ENCODE results near the gene CGB3. TPM values are rescaled to one million over a fixed set of nuclear protein-coding genes. Genes with fewer than 3 reads are reported as not detected.

CGB3 gene
- total RNA-seq, 1 donor from 2014 or later = not detected

DNA sequence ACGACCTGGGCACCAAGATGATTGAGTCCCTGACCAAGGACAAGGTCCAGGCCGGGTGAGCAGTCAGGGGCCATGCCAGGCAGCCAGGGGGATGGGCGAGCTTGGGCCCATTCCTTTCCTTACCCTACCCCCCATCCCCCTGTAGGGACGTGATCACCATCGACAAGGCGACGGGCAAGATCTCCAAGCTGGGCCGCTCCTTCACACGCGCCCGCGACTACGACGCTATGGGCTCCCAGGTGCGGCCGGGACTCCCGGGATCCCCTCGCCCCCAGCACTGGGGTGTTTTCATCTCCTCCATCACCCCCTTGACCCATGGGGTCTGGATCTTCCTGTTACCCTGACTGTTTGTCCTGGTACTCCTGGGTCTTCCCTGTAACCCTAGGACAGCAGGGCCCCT is 14.3 kb downstream of the CGB3 start:
- no peaks in the 10 kb centered on the region for H3K36me3 ChIP-seq
- Mint-ChIP-seq H3K27ac (no peak overlapping the region), H3K4me3 (no peak overlapping the region)

DNA sequence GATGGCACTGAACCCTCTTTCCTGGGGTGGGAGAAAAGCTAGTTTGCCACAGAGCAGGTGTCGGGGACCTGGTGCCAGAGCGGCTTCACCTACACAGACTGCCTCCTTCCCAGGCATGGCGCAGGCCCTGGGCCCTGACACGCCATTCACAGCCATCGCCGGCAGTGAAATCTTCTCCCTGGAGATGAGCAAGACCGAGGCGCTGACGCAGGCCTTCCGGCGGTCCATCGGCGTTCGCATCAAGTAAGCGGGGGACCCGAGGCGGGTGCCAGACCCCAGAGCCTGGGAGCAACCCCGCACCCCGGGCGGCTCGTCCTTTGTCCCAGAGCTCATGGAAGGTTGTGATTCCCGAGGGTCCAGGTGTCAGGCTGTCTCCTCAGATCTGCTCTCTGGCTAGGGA is 17.2 kb downstream of the CGB3 start:
- Mint-ChIP-seq H3K4me3 (no peak overlapping the region), H3K4me1 (no peaks in the 10 kb centered on the region), H3K27me3 (ENCODE audit: insufficient read depth, low read depth) (no peaks in the 10 kb centered on the region), H3K9me3 (no peaks in the 10 kb centered on the region), H3K36me3 (peaks cover 12% of the 10 kb centered on the region), H3K27ac (no peak overlapping the region)
- Histone ChIP-seq H3K9me3 (ENCODE audit: low read depth) (no peaks in the 10 kb centered on the region), H3K9ac (no peak overlapping the region), H3F3A (ENCODE audit: low read depth) (no peaks in the 10 kb centered on the region), H4K20me1 (ENCODE audit: low read depth) (no peaks in the 10 kb centered on the region), H3K79me2 (ENCODE audit: low read depth) (no peaks in the 10 kb centered on the region), H3K36me3 (no peaks in the 10 kb centered on the region), H3K27ac (no peak overlapping the region), H3K4me1 (no peaks in the 10 kb centered on the region), H3K4me2 (no peak overlapping the region), H3K27me3 (no peaks in the 10 kb centered on the region), H3K4me3 (no peak overlapping the region), H2AFZ (replicated peaks) (no peak overlapping the region)
- TF ChIP-seq EZH2 (IDR thresholded peaks at IDR 0.05) (no peak), EZH2phosphoT487 (IDR thresholded peaks at IDR 0.05) (no peak)
- TF ChIP-seq, protein P1, sequence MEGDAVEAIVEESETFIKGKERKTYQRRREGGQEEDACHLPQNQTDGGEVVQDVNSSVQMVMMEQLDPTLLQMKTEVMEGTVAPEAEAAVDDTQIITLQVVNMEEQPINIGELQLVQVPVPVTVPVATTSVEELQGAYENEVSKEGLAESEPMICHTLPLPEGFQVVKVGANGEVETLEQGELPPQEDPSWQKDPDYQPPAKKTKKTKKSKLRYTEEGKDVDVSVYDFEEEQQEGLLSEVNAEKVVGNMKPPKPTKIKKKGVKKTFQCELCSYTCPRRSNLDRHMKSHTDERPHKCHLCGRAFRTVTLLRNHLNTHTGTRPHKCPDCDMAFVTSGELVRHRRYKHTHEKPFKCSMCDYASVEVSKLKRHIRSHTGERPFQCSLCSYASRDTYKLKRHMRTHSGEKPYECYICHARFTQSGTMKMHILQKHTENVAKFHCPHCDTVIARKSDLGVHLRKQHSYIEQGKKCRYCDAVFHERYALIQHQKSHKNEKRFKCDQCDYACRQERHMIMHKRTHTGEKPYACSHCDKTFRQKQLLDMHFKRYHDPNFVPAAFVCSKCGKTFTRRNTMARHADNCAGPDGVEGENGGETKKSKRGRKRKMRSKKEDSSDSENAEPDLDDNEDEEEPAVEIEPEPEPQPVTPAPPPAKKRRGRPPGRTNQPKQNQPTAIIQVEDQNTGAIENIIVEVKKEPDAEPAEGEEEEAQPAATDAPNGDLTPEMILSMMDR (IDR thresholded peaks at IDR 0.05) = no peak
- DNase-seq (ENCODE audit: low spot score) = no peak

More for the DNA sequence above, 14.3 kb downstream of the CGB3 start:
- Histone ChIP-seq H3K4me1 (no peaks in the 10 kb centered on the region), H3K27me3 (no peaks in the 10 kb centered on the region), H3K79me2 (ENCODE audit: low read depth) (no peaks in the 10 kb centered on the region), H3K9ac (no peak overlapping the region), H2AFZ (replicated peaks) (no peak overlapping the region), H3F3A (ENCODE audit: low read depth) (no peaks in the 10 kb centered on the region), H3K4me2 (no peak overlapping the region), H4K20me1 (ENCODE audit: low read depth) (no peaks in the 10 kb centered on the region), H3K9me3 (ENCODE audit: low read depth) (no peaks in the 10 kb centered on the region), H3K4me3 (no peak overlapping the region), H3K27ac (no peak overlapping the region)
- Mint-ChIP-seq H3K27me3 (ENCODE audit: insufficient read depth, low read depth) (no peaks in the 10 kb centered on the region), H3K9me3 (no peaks in the 10 kb centered on the region), H3K36me3 (peaks cover 13% of the 10 kb centered on the region), H3K4me1 (no peaks in the 10 kb centered on the region)
- no peak for TF ChIP-seq EZH2phosphoT487 (IDR thresholded peaks at IDR 0.05)
- TF ChIP-seq EZH2 (IDR thresholded peaks at IDR 0.05) = no peak
- TF ChIP-seq, protein P1 (IDR thresholded peaks at IDR 0.05) = no peak
- DNase-seq (ENCODE audit: low spot score) = no peak

DNA sequence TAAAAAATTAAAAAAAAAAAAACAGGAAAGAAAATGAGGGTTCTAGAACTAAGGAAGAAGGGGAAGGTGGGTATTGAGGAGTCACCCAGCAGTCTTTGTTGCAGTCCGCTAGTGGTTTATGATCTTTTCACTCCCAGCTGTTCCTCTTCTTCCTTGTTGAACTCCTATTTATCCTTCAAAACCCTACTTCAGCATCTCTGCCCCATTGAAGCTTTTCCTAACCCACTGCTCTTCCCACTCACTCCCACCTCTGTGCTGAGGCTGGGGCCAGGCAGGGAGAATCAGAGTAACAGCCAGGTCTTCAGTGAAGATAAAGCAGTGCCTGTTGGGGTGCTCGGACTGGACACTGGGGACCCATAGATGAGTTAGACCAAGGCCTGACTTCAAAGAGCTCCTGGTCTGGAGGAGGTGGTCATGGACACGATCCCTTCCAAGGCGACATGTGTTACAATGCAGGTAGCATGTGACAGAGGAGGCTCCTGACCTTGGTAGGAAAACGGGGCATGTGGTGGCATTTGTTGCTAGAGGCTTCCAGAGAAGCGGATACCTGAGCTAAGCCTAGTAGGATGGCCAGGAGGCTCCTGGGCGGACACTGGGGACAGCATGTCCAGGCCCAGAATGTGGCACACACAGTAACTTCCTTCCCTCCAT is 19.0 kb downstream of the CGB3 start:
- Mint-ChIP-seq H3K27me3 (ENCODE audit: insufficient read depth, low read depth) (peaks cover 2% of the 10 kb centered on the region), H3K4me3 (no peak overlapping the region), H3K4me1 (peaks cover under 1% of the 10 kb centered on the region), H3K27ac (no peak overlapping the region), H3K9me3 (no peaks in the 10 kb centered on the region), H3K36me3 (peaks cover 9% of the 10 kb centered on the region)
- no peaks in the 10 kb centered on the region for H4K20me1 ChIP-seq (ENCODE audit: low read depth)
- no peaks in the 10 kb centered on the region for H3K4me1 ChIP-seq
- TF ChIP-seq EZH2 (IDR thresholded peaks at IDR 0.05) (no peak), EZH2phosphoT487 (IDR thresholded peaks at IDR 0.05) (no peak)
- TF ChIP-seq, protein P1 (IDR thresholded peaks at IDR 0.05) = no peak
- no peak overlapping the region for H2AFZ ChIP-seq (replicated peaks)
- no peak overlapping the region for H3K27ac ChIP-seq
- no peak overlapping the region for H3K9ac ChIP-seq
- peaks cover under 1% of the 10 kb centered on the region for H3F3A ChIP-seq (ENCODE audit: low read depth)
- H3K79me2 ChIP-seq (ENCODE audit: low read depth) = peaks cover 7% of the 10 kb centered on the region
- no peaks in the 10 kb centered on the region for H3K27me3 ChIP-seq
- H3K4me3 ChIP-seq = no peak overlapping the region
- no peak overlapping the region for H3K4me2 ChIP-seq
- no peaks in the 10 kb centered on the region for H3K9me3 ChIP-seq (ENCODE audit: low read depth)
- no peaks in the 10 kb centered on the region for H3K36me3 ChIP-seq
- DNase-seq (ENCODE audit: low spot score) = no peak
